Neuron (in vitro differentiated cells): ENCODE measurements around the gene PRKCH.

Experiments
- H2AFZ ChIP-seq: one replicate; pipeline ENCODE4 v1.6.1; 2013; ENCODE audit warnings: low read depth, mild to moderate bottlenecking, inconsistent platforms, low read length, moderate library complexity
- H3K27me3 ChIP-seq: one replicate; pipeline ENCODE4 v1.6.1; 2013; ENCODE audit warnings: low read length; ENCODE audit not compliant: insufficient read depth
- H3K36me3 ChIP-seq: one replicate; pipeline ENCODE4 v1.6.1; 2013; ENCODE audit warnings: low read length; ENCODE audit not compliant: insufficient read depth
- H3K4me1 ChIP-seq: one replicate; pipeline ENCODE4 v1.6.1; 2013; ENCODE audit warnings: low read length; ENCODE audit not compliant: insufficient read depth
- H3K4me3 ChIP-seq: 2 replicates; pipeline ENCODE4 v1.5.1; 2013; ENCODE audit warnings: mild to moderate bottlenecking, low read length, moderate library complexity
- H3K9me3 ChIP-seq: one replicate; pipeline ENCODE4 v1.6.1; 2013; ENCODE audit warnings: low read length

Gene PRKCH

DNA sequence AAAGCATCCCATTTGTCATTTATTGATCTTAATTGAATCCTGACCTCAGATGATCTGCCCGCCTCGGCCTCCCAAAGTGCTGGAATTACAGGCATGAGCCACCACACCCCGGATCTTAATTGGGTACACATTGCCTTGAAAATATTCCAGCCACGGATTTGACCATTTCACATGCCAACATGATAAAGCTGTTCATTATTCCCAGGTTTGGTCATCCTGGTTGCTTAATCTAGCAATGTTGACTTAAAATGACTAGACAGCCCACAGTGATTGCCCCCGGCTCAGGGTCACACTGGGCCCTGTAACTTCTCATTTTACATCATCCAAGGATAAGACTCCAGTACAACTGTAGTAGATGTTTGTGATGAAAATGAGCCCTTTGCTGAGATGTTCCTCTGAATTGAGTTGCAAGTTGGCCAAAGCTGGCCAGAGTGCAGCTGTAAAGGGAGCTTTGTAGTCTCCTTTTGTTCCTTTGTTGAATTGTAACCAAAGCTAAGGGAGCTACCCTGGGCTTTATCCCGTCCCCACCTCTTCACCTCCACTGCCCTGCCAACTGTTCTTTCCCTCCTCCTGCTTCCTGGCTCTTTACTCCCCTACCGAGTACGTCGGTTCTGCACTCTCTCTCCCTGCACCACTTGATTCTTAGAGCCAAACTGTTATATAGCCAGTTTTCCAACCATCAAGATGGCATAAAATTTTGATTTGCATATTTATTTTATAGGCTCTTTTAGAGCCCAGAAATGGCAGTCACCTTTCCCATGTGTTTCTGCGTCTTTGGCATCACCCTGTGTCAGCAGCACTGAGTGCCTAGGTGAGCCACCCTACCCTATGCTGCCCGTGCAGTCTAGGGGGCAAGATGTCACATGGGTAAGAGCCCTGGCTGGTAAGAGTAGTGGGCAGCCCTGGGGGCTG, 232.6 kb downstream of the PRKCH start:
- Histone ChIP-seq H3K9me3 (no peaks in the 10 kb centered on the region), H3K4me1 (peaks cover 5% of the 10 kb centered on the region), H3K27me3 (no peaks in the 10 kb centered on the region), H2AFZ (no peak overlapping the region), H3K36me3 (no peaks in the 10 kb centered on the region), H3K4me3 (no peak overlapping the region)

DNA sequence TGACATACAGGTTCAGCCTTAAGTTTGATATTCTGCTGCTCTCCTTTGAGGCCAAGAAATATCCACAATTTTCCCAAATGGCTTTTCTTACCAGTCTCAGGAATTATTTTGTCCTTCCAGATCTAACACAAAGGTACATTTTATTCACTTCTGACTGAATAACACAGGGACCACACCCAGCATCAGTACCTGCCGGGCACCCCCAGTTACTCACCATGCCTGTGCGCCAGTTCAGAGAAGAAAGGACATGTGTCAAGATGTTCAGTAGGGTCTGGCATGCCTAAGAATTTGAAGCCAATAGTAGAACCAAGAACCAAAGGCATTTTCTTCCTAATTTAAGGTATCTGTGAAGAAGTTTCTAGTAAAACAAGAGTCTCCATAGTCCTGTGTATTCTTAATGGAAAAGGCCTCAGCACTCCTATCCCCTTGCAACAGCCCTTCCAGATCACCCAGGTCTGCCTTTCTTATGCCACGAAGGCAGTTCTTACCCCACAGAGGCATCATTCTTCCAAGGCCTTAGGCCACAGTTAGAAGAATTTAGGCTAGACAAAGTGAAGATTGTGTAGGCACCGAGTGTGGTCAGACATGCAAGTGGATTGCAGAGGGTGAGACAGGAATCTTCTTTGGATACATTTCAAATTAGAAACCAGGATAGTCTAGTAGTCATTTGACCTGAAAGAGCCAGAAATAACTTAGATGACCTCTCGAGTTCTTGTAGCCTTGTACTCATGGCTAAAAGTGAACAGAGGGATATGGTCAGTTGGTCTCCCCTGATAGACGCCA, 233.9 kb downstream of the PRKCH start:
- no peaks in the 10 kb centered on the region for H3K9me3 ChIP-seq
- no peak overlapping the region for H2AFZ ChIP-seq
- no peaks in the 10 kb centered on the region for H3K36me3 ChIP-seq
- peaks cover 5% of the 10 kb centered on the region for H3K4me1 ChIP-seq
- no peaks in the 10 kb centered on the region for H3K27me3 ChIP-seq
- no peak overlapping the region for H3K4me3 ChIP-seq

DNA sequence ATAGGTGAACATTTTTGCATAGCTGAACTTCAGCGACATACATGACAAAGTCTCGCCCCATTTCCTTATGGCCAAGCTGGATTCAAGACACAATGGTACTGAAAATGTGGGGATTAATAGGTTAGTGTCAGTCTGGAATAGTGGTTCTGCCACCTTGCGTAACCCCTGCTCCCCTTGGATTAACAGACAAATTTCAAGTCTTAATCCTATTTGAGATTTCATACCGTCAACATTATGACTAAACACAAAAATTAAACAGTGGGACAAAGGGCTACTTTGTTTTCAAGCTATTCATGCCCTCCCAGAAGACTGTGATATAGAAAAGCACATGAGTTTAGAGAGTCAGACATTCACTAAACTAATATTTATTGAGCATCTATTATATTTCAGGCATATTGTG, 235.1 kb downstream of the PRKCH start:
- Histone ChIP-seq H2AFZ (no peak overlapping the region), H3K27me3 (no peaks in the 10 kb centered on the region), H3K36me3 (no peaks in the 10 kb centered on the region), H3K4me1 (peaks cover 5% of the 10 kb centered on the region), H3K4me3 (no peak overlapping the region), H3K9me3 (no peaks in the 10 kb centered on the region)

GRCh38 chr14:61557262-61557661, 235.9 kb downstream of the PRKCH start:
- Histone ChIP-seq H3K36me3 (no peaks in the 10 kb centered on the region), H2AFZ (no peak overlapping the region), H3K4me3 (no peak overlapping the region), H3K4me1 (peaks cover 5% of the 10 kb centered on the region), H3K9me3 (no peaks in the 10 kb centered on the region), H3K27me3 (no peaks in the 10 kb centered on the region)

GRCh38 chr14:61557854-61558253, 236.5 kb downstream of the PRKCH start:
- H3K9me3 ChIP-seq: no peaks in the 10 kb centered on the region
- H3K4me3 ChIP-seq: no peak overlapping the region
- peaks cover 9% of the 10 kb centered on the region for H3K4me1 ChIP-seq
- H3K36me3 ChIP-seq: no peaks in the 10 kb centered on the region
- no peaks in the 10 kb centered on the region for H3K27me3 ChIP-seq
- H2AFZ ChIP-seq: no peak overlapping the region

DNA sequence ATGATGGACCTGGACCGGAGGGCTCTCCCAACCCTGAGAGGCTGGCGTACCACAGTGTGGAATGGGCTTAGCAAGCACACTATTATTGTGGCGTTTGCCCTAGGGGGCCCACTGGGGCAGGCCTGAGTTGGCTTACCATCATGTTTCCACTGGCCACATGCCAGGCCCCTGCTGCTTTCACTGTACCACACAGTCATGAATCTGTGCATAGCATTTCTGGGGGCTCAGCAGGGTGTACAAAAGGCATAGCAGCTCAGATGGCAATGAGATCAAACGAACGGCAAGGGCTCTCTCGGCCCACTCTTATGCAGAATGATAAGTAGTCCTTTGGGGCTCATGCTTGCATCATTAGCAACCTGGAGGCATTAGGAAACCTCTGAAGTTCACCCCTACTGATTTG, 236.9 kb downstream of the PRKCH start:
- H3K4me1 ChIP-seq: peaks cover 10% of the 10 kb centered on the region
- H3K9me3 ChIP-seq: no peaks in the 10 kb centered on the region
- no peaks in the 10 kb centered on the region for H3K27me3 ChIP-seq
- no peak overlapping the region for H2AFZ ChIP-seq
- no peaks in the 10 kb centered on the region for H3K36me3 ChIP-seq
- no peak overlapping the region for H3K4me3 ChIP-seq

- Histone ChIP-seq H2AFZ (no peak overlapping the region), H3K4me1 (peaks cover 7% of the 10 kb centered on the region), H3K36me3 (no peaks in the 10 kb centered on the region), H3K4me3 (no peak overlapping the region), H3K9me3 (no peaks in the 10 kb centered on the region), H3K27me3 (no peaks in the 10 kb centered on the region)
Measured at GRCh38 chr14:61559641-61560201, 238.3 kb downstream of the PRKCH start.

- Histone ChIP-seq H3K4me1 (peaks cover 7% of the 10 kb centered on the region), H3K4me3 (no peak overlapping the region), H2AFZ (no peak overlapping the region), H3K36me3 (no peaks in the 10 kb centered on the region), H3K9me3 (no peaks in the 10 kb centered on the region), H3K27me3 (no peaks in the 10 kb centered on the region)
Measured at GRCh38 chr14:61560323-61560722, 238.9 kb downstream of the PRKCH start.

- H3K4me3 ChIP-seq: no peak overlapping the region
- H3K36me3 ChIP-seq: no peaks in the 10 kb centered on the region
- peaks cover 7% of the 10 kb centered on the region for H3K4me1 ChIP-seq
- no peak overlapping the region for H2AFZ ChIP-seq
- no peaks in the 10 kb centered on the region for H3K27me3 ChIP-seq
- H3K9me3 ChIP-seq: no peaks in the 10 kb centered on the region
Measured at GRCh38 chr14:61561104-61561503, 239.7 kb downstream of the PRKCH start.

DNA sequence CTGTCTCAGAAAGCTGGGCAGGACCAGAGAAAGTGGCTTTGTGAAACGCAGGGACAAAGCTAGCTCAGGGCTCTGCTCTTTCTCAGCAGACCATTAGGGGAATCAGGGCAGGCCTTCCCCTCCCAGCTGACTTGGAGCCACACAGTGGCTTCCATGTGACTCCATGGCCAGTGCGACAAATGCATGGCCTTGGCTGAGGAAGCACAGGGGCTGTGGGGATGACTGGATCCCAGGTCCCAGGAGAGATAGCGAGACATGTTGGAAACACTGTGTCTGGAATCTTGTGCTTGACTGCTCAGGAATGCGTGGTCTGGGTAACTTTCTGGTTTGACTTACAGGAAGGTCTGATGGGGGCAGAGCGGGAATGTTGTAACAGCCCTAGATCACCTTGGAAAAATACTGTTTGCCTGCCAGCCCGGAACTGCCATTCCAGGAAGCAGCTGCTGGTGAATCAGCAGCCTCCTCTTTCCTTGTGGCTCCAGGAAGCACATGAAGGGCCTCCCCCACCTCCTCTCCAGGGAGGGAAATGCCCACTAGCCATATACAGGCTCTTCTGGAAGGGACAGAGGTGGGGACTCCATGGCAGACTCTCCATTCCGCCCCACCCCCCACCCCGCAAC, 240.4 kb downstream of the PRKCH start:
- no peak overlapping the region for H2AFZ ChIP-seq
- no peak overlapping the region for H3K4me3 ChIP-seq
- no peaks in the 10 kb centered on the region for H3K36me3 ChIP-seq
- peaks cover 7% of the 10 kb centered on the region for H3K4me1 ChIP-seq
- no peaks in the 10 kb centered on the region for H3K27me3 ChIP-seq
- H3K9me3 ChIP-seq: no peaks in the 10 kb centered on the region

DNA sequence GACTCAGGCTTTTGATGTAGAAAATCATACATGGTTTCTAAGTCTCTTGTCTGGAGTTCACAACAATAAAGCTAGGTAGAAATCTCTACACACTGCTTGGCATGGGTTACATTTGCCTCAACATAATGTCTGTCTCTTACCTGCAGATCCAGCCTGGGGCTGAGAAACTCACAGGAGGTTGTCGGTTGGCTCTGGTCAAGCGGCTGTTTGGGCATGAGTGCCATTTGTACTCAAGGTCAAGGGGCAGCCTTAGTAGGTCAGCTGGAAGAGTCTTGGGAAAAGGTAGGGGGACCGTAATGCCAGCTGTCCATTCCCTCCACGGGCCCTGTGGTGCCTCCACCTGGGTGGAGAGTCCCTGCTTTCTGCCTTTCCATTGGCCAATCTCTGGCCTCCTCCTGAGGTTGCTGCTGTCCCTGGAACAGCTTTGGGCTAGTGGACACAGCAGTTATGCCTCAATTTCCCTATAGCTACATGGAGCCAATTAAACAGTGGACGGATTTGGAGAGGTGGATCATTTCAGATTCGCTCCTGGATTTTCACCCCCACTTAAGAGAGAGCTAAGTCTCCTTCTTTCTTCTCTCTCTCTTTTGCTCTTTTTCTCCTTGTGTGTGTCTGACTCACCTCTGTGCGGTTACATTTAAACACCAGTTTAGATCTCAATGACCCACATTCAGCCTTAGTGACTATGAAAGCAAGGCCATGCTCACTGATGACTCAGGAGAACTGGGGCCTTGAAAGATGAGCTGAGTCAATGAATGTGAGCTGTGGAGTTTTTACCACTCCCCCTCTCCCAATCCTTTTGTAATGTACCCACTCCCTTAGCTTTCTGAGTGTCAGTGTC, 241.2 kb downstream of the PRKCH start:
- H2AFZ ChIP-seq: no peak overlapping the region
- no peaks in the 10 kb centered on the region for H3K36me3 ChIP-seq
- H3K27me3 ChIP-seq: no peaks in the 10 kb centered on the region
- no peak overlapping the region for H3K4me3 ChIP-seq
- H3K4me1 ChIP-seq: peaks cover 7% of the 10 kb centered on the region
- no peaks in the 10 kb centered on the region for H3K9me3 ChIP-seq

DNA sequence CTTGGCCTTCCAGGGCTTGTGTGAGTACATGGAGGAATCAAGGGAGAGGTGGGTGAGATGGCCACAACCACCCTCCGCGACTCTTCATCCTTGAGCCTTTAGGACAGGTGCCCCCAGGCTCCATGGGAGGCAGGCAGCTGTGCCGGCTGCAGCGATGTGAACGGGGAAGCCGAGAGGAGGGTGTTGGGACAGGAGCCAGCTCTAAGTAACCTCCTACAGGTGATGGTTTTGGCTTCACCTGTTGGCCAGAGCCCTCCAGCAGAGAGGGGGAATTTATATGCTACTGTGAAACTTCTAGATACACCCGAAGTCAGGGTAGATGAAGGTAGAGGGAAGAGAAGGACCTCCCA, 241.8 kb downstream of the PRKCH start:
- no peaks in the 10 kb centered on the region for H3K9me3 ChIP-seq
- H3K4me1 ChIP-seq: peaks cover 7% of the 10 kb centered on the region
- H3K36me3 ChIP-seq: no peaks in the 10 kb centered on the region
- no peak overlapping the region for H2AFZ ChIP-seq
- H3K4me3 ChIP-seq: no peak overlapping the region
- H3K27me3 ChIP-seq: no peaks in the 10 kb centered on the region
